ENCODE data around the gene USP6NL.
"Not testable (repeated sequence)": the region's sequence is repeated elsewhere in the genome, so short reads cannot be mapped to it uniquely, and the experiment has no call there.

Gene USP6NL

DNA sequence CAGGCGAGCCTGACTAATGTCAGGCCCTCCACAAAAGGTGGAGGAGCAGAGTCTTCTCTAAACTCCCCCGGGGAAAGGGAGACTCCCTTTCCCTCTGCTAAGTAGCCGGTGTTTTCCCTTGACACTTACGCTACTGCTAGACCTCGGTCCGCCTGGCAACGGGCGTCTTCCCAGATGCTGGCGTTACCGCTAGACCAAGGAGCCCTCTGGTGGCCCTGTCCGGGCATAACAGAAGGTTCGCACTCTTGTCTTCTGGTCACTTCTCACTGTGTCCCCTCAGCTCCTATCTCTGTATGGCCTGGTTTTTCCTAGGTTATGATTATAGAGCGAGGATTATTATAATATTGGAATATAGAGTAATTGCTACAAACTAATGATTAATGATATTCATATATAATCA lies 116.5 kb downstream of the USP6NL start:
- not testable (repeated sequence) for H2AFZ ChIP-seq (ENCODE audit: low read length); DNase-seq (ENCODE audit: low spot score)

DNA sequence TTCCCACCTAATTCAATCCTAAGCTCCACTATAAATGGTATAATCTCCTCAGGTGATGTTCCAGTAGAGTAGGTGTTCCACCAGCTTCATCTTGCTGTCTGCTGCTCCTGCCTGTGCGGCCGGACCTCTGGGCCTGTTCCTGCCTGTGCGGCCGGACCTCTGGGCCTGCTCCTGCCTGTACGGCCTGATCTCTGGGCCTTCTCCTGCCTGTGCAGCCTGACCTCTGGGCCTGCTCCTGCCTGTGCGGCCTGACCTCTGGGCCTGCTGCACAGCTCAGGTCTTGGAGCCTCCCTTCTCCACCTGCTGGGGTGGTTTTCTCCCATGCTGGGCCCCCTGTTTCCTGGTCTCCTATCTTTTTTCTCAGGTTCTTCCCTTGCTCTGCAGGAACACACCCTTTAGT lies 117.8 kb downstream of the USP6NL start:
- no CpG with 5 or more reads among the region's 6 CpGs for WGBS, 2 donors (ENCODE audit: extremely low coverage in 2 of 2, insufficient read length in 2 of 2, insufficient replicate concordance in 1 of 2)
- no peaks in the 10 kb centered on the region for H3K27me3 ChIP-seq (ENCODE audit: control insufficient read depth in 3 of 3, insufficient read depth in 3 of 3, low read depth in 1 of 3, low read length in 3 of 3)
- H2BK120ac ChIP-seq (ENCODE audit: low read depth, low read length): no peak overlapping the region

More for the DNA sequence above, 116.5 kb downstream of the USP6NL start:
- H3K4me3 ChIP-seq (ENCODE audit: low read length in 2 of 2); H3K9ac ChIP-seq (ENCODE audit: low read depth, low read length, poor library complexity); H3K79me1 ChIP-seq (ENCODE audit: low read depth, low read length); H2BK12ac ChIP-seq (ENCODE audit: low read length); H3K23ac ChIP-seq (ENCODE audit: low read depth, low read length, poor library complexity); H3K27me3 ChIP-seq (ENCODE audit: control insufficient read depth in 3 of 3, insufficient read depth in 3 of 3, low read depth in 1 of 3, low read length in 3 of 3); H2BK5ac ChIP-seq (ENCODE audit: low read length); H2AK5ac ChIP-seq (ENCODE audit: low read depth, low read length); H3K4me2 ChIP-seq (ENCODE audit: insufficient read depth, low read length, poor library complexity, severe bottlenecking); H4K91ac ChIP-seq (ENCODE audit: low read depth, low read length, poor library complexity); H2BK15ac ChIP-seq (ENCODE audit: low read length); H4K8ac ChIP-seq (ENCODE audit: low read depth, low read length); H3K14ac ChIP-seq (ENCODE audit: low read length); H3K4ac ChIP-seq (ENCODE audit: low read length); H3K27ac ChIP-seq (replicated peaks; ENCODE audit: low read length); H3K4me1 ChIP-seq (ENCODE audit: control insufficient read depth in 2 of 2, insufficient read depth in 1 of 2, low read depth in 1 of 2, low read length in 2 of 2); H2BK120ac ChIP-seq (ENCODE audit: low read depth, low read length); H3K18ac ChIP-seq (ENCODE audit: low read length): not testable (repeated sequence)
- Histone ChIP-seq H3K36me3 (replicated peaks in 1 of 2; ENCODE audit: control insufficient read depth in 2 of 2, insufficient read depth in 2 of 2, low read length in 2 of 2) (peaks cover 22 to 84% of the 10 kb centered on the region in 2 donors), H3K9me3 (replicated peaks in 1 of 2; ENCODE audit: control insufficient read depth in 2 of 2, insufficient read depth in 1 of 2, low read depth in 1 of 2, low read length in 2 of 2) (peaks cover 0 to 12% of the 10 kb centered on the region in 2 donors)
- no CpG with 5 or more reads among the region's 13 CpGs for WGBS, 2 donors (ENCODE audit: extremely low coverage in 2 of 2, insufficient read length in 2 of 2, insufficient replicate concordance in 1 of 2)

DNA sequence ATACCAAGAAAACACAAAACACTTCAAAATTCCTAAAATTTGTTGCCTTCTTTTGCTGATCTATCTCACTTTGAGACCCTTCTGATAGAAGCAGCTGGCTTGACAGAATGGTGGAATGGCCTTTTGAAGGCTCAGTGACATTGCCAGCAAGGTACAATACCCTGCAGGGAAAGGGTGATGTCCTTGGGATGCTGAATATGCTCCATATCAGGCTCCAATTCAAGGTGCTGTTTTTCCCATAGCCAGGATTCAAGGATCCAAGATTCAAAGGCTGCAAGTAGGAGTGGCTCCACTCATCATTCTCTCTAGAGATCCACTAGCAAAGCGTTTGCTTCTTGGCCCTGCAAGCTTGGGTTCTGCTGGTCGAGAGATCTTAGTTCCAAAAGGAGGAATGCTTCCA lies 120.4 kb downstream of the USP6NL start:
- Histone ChIP-seq H2BK12ac (ENCODE audit: low read length) (no peak overlapping the region), H3K14ac (ENCODE audit: low read length) (no peak overlapping the region), H3K4ac (ENCODE audit: low read length) (no peak overlapping the region), H3K9me3 (replicated peaks in 1 of 2; ENCODE audit: control insufficient read depth in 2 of 2, insufficient read depth in 1 of 2, low read depth in 1 of 2, low read length in 2 of 2) (peaks cover 0 to 12% of the 10 kb centered on the region in 2 donors), H2BK15ac (ENCODE audit: low read length) (no peak overlapping the region), H2AK5ac (ENCODE audit: low read depth, low read length) (no peak overlapping the region), H3K4me1 (ENCODE audit: control insufficient read depth in 2 of 2, insufficient read depth in 1 of 2, low read depth in 1 of 2, low read length in 2 of 2) (peaks cover 0 to 1% of the 10 kb centered on the region in 2 donors), H2BK5ac (ENCODE audit: low read length) (no peak overlapping the region), H2AFZ (ENCODE audit: low read length) (no peak overlapping the region), H4K8ac (ENCODE audit: low read depth, low read length) (no peak overlapping the region), H3K4me3 (ENCODE audit: low read length in 2 of 2) (no peak overlapping the region), H3K9ac (ENCODE audit: low read depth, low read length, poor library complexity) (no peak overlapping the region), H3K79me1 (ENCODE audit: low read depth, low read length) (no peaks in the 10 kb centered on the region), H3K4me2 (ENCODE audit: insufficient read depth, low read length, poor library complexity, severe bottlenecking) (no peak overlapping the region), H2BK120ac (ENCODE audit: low read depth, low read length) (no peak overlapping the region), H3K27me3 (ENCODE audit: control insufficient read depth in 3 of 3, insufficient read depth in 3 of 3, low read depth in 1 of 3, low read length in 3 of 3) (no peaks in the 10 kb centered on the region), H3K27ac (replicated peaks; ENCODE audit: low read length) (no peak overlapping the region), H3K23ac (ENCODE audit: low read depth, low read length, poor library complexity) (no peak overlapping the region), H4K91ac (ENCODE audit: low read depth, low read length, poor library complexity) (no peak overlapping the region), H3K36me3 (replicated peaks in 1 of 2; ENCODE audit: control insufficient read depth in 2 of 2, insufficient read depth in 2 of 2, low read length in 2 of 2) (peaks cover 20 to 89% of the 10 kb centered on the region in 2 donors), H3K18ac (ENCODE audit: low read length) (no peak overlapping the region)
- DNase-seq (ENCODE audit: low spot score): no peak
- no CpG with 5 or more reads among the region's 2 CpGs for WGBS, 2 donors (ENCODE audit: extremely low coverage in 2 of 2, insufficient read length in 2 of 2, insufficient replicate concordance in 1 of 2)

More for the DNA sequence above, 117.8 kb downstream of the USP6NL start:
- no peak overlapping the region for H2BK15ac ChIP-seq (ENCODE audit: low read length)
- no peak overlapping the region for H4K91ac ChIP-seq (ENCODE audit: low read depth, low read length, poor library complexity)
- no peak overlapping the region for H2AK5ac ChIP-seq (ENCODE audit: low read depth, low read length)
- no peak overlapping the region for H3K4me3 ChIP-seq (ENCODE audit: low read length in 2 of 2)
- H3K9me3 ChIP-seq (replicated peaks in 1 of 2; ENCODE audit: control insufficient read depth in 2 of 2, insufficient read depth in 1 of 2, low read depth in 1 of 2, low read length in 2 of 2): peaks cover 0 to 12% of the 10 kb centered on the region in 2 donors
- no peak overlapping the region for H3K27ac ChIP-seq (replicated peaks; ENCODE audit: low read length)
- peaks cover 0 to 3% of the 10 kb centered on the region in 2 donors for H3K4me1 ChIP-seq (ENCODE audit: control insufficient read depth in 2 of 2, insufficient read depth in 1 of 2, low read depth in 1 of 2, low read length in 2 of 2)
- no peaks in the 10 kb centered on the region for H3K79me1 ChIP-seq (ENCODE audit: low read depth, low read length)
- H2BK12ac ChIP-seq (ENCODE audit: low read length): no peak overlapping the region
- no peak overlapping the region for H3K23ac ChIP-seq (ENCODE audit: low read depth, low read length, poor library complexity)
- no peak overlapping the region for H3K4ac ChIP-seq (ENCODE audit: low read length)
- no peak overlapping the region for H4K8ac ChIP-seq (ENCODE audit: low read depth, low read length)
- H3K36me3 ChIP-seq (replicated peaks in 1 of 2; ENCODE audit: control insufficient read depth in 2 of 2, insufficient read depth in 2 of 2, low read length in 2 of 2): peaks cover 23 to 84% of the 10 kb centered on the region in 2 donors
- H3K14ac ChIP-seq (ENCODE audit: low read length): no peak overlapping the region
- DNase-seq (ENCODE audit: low spot score): no peak
- H3K4me2 ChIP-seq (ENCODE audit: insufficient read depth, low read length, poor library complexity, severe bottlenecking): no peak overlapping the region
- no peak overlapping the region for H3K18ac ChIP-seq (ENCODE audit: low read length)
- H3K9ac ChIP-seq (ENCODE audit: low read depth, low read length, poor library complexity): no peak overlapping the region
- H2AFZ ChIP-seq (ENCODE audit: low read length): no peak overlapping the region
- no peak overlapping the region for H2BK5ac ChIP-seq (ENCODE audit: low read length)

DNA sequence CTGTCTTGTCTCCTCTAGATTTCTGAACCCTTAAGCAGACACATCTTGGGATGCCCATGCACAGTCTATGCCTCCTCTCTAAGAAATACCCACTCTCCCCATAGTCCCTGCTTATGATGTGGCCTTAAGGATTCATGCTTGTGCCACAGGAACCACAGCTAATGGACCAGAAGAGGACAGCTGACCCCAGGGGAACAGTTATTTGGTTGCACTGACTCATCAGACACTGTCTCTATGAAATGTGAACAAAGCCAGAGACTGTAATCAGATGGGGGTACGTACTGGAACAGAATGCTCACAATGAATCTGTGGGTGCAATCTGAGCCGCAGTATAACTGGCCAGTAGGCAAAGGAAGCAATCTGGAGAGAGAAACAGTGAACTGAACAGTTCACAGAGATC lies 121.9 kb downstream of the USP6NL start:
- Histone ChIP-seq H3K14ac (ENCODE audit: low read length) (no peak overlapping the region), H2BK15ac (ENCODE audit: low read length) (no peak overlapping the region), H3K4ac (ENCODE audit: low read length) (no peak overlapping the region), H3K4me2 (ENCODE audit: insufficient read depth, low read length, poor library complexity, severe bottlenecking) (no peak overlapping the region), H3K27ac (replicated peaks; ENCODE audit: low read length) (no peak overlapping the region), H4K91ac (ENCODE audit: low read depth, low read length, poor library complexity) (no peak overlapping the region), H3K36me3 (replicated peaks in 1 of 2; ENCODE audit: control insufficient read depth in 2 of 2, insufficient read depth in 2 of 2, low read length in 2 of 2) (peaks cover 20 to 95% of the 10 kb centered on the region in 2 donors), H2AK5ac (ENCODE audit: low read depth, low read length) (no peak overlapping the region), H3K4me1 (ENCODE audit: control insufficient read depth in 2 of 2, insufficient read depth in 1 of 2, low read depth in 1 of 2, low read length in 2 of 2) (no peaks in the 10 kb centered on the region), H2BK120ac (ENCODE audit: low read depth, low read length) (no peak overlapping the region), H3K9me3 (replicated peaks in 1 of 2; ENCODE audit: control insufficient read depth in 2 of 2, insufficient read depth in 1 of 2, low read depth in 1 of 2, low read length in 2 of 2) (peaks cover 0 to 12% of the 10 kb centered on the region in 2 donors), H3K4me3 (ENCODE audit: low read length in 2 of 2) (no peak overlapping the region), H2BK12ac (ENCODE audit: low read length) (no peak overlapping the region), H2AFZ (ENCODE audit: low read length) (no peak overlapping the region), H3K18ac (ENCODE audit: low read length) (no peak overlapping the region), H4K8ac (ENCODE audit: low read depth, low read length) (no peak overlapping the region), H3K79me1 (ENCODE audit: low read depth, low read length) (no peaks in the 10 kb centered on the region), H3K23ac (ENCODE audit: low read depth, low read length, poor library complexity) (no peak overlapping the region), H2BK5ac (ENCODE audit: low read length) (no peak overlapping the region), H3K27me3 (ENCODE audit: control insufficient read depth in 3 of 3, insufficient read depth in 3 of 3, low read depth in 1 of 3, low read length in 3 of 3) (no peaks in the 10 kb centered on the region), H3K9ac (ENCODE audit: low read depth, low read length, poor library complexity) (no peak overlapping the region)
- WGBS, 2 donors (ENCODE audit: extremely low coverage in 2 of 2, insufficient read length in 2 of 2, insufficient replicate concordance in 1 of 2): no CpG with 5 or more reads among the region's 2 CpGs
- no peak for DNase-seq (ENCODE audit: low spot score)
